SK-N-SH treated with all-trans-retinoic acid at 6 μM for 48 hours (cell line): ENCODE results near the gene AHRR.

ENCODE experiments used
- ATAC-seq: fragments of 200-7000 bp; cut with Tn5 transposase; 3 replicates; pipeline ENCODE4 v1.9.1; 2020; ENCODE audit warnings: mild to moderate bottlenecking, moderate library complexity
- ARNTL ChIP-seq: fragments of 450-650 bp; formaldehyde crosslinking; IDR thresholded peaks from 2 replicates; pipeline ENCODE4 v1.5.0; 2020; ENCODE audit warnings: low read depth, mild to moderate bottlenecking, moderate library complexity, borderline replicate concordance
- BACH2 ChIP-seq: fragments of 250-450 bp; sonication (Bioruptor Pico); IDR thresholded peaks from 2 replicates; pipeline ENCODE4 v1.9.0; 2021; ENCODE audit warnings: mild to moderate bottlenecking, borderline replicate concordance
- CREB5 ChIP-seq: fragments of 250-450 bp; sonication (Bioruptor Pico); IDR thresholded peaks from 2 replicates; pipeline ENCODE4 v1.5.1; 2020; ENCODE audit warnings: low read depth, mild to moderate bottlenecking, moderate library complexity
- CSDC2 ChIP-seq: fragments of 250-450 bp; sonication (Bioruptor Pico); IDR thresholded peaks from 2 replicates; pipeline ENCODE4 v1.5.0; 2020; ENCODE audit warnings: mild to moderate bottlenecking, moderate library complexity
- CSRNP3 ChIP-seq: fragments of 250-450 bp; sonication (Bioruptor Pico); IDR thresholded peaks from 2 replicates; pipeline ENCODE4 v1.5.1; 2021; ENCODE audit warnings: mild to moderate bottlenecking, moderate library complexity
- ESRRG ChIP-seq: fragments of 250-450 bp; sonication (Bioruptor Pico); IDR thresholded peaks from 2 replicates; pipeline ENCODE4 v1.6.1; 2021; ENCODE audit warnings: mild to moderate bottlenecking
- GLIS3 ChIP-seq: fragments of 250-450 bp; sonication (Bioruptor Pico); IDR thresholded peaks from 2 replicates; pipeline ENCODE4 v1.5.0; 2020; ENCODE audit warnings: mild to moderate bottlenecking, moderate library complexity
- ISL1 ChIP-seq: fragments of 250-450 bp; sonication (Bioruptor Pico); IDR thresholded peaks from 2 replicates; pipeline ENCODE4 v2.1.2; 2022; ENCODE audit warnings: mild to moderate bottlenecking, moderate library complexity
- POU6F1 ChIP-seq: fragments of 250-450 bp; sonication (Bioruptor Pico); IDR thresholded peaks from 2 replicates; pipeline ENCODE4 v1.8.0; 2021; ENCODE audit warnings: low read depth, mild to moderate bottlenecking, moderate library complexity, borderline replicate concordance
- PPARA ChIP-seq: fragments of 250-450 bp; sonication (Bioruptor Pico); IDR thresholded peaks from 2 replicates; pipeline ENCODE4 v1.5.0; 2020; ENCODE audit warnings: mild to moderate bottlenecking, borderline replicate concordance
- RARB ChIP-seq: fragments of 250-450 bp; sonication (Bioruptor Pico); IDR thresholded peaks from 2 replicates; pipeline ENCODE4 v1.8.0; 2021; ENCODE audit warnings: mild to moderate bottlenecking, moderate library complexity
- SNAI2 ChIP-seq: fragments of 250-450 bp; sonication (Bioruptor Pico); IDR thresholded peaks from 2 replicates; pipeline ENCODE4 v1.5.0; 2020; ENCODE audit warnings: mild to moderate bottlenecking, moderate library complexity
- TCF4 ChIP-seq: fragments of 250-450 bp; sonication (Bioruptor Pico); IDR thresholded peaks from 2 replicates; pipeline ENCODE4 v1.8.0; 2021; ENCODE audit warnings: mild to moderate bottlenecking, moderate library complexity, borderline replicate concordance
- TOX ChIP-seq: fragments of 250-450 bp; sonication (Bioruptor Pico); IDR thresholded peaks from 2 replicates; pipeline ENCODE4 v1.8.0; 2021; ENCODE audit warnings: mild to moderate bottlenecking, moderate library complexity, borderline replicate concordance
- TSHZ2 ChIP-seq: fragments of 250-450 bp; sonication (Bioruptor Pico); IDR thresholded peaks from 2 replicates; pipeline ENCODE4 v1.5.0; 2020; ENCODE audit warnings: mild to moderate bottlenecking, moderate library complexity
- ZC3H10 ChIP-seq: fragments of 250-450 bp; sonication (Bioruptor Pico); IDR thresholded peaks from 2 replicates; pipeline ENCODE4 v1.5.1; 2021; ENCODE audit warnings: mild to moderate bottlenecking, moderate library complexity
- ZFP3 ChIP-seq: fragments of 250-450 bp; sonication (Bioruptor Pico); IDR thresholded peaks from 2 replicates; pipeline ENCODE4 v1.5.0; 2020; ENCODE audit warnings: mild to moderate bottlenecking, moderate library complexity
- ZFP30 ChIP-seq: fragments of 450-650 bp; formaldehyde crosslinking; IDR thresholded peaks from 2 replicates; pipeline ENCODE4 v1.5.0; 2022; ENCODE audit warnings: mild to moderate bottlenecking, moderate library complexity
- ZNF565 ChIP-seq: fragments of 450-650 bp; formaldehyde crosslinking; conservative IDR thresholded peaks from 2 replicates; pipeline ENCODE4 v1.5.0; 2020; ENCODE audit warnings: low read depth, mild to moderate bottlenecking, moderate library complexity
- ZNF70 ChIP-seq: fragments of 450-650 bp; formaldehyde crosslinking; IDR thresholded peaks from 2 replicates; pipeline ENCODE4 v1.5.0; 2020; ENCODE audit warnings: mild to moderate bottlenecking, moderate library complexity
- ZNF8 ChIP-seq: fragments of 450-650 bp; formaldehyde crosslinking; IDR thresholded peaks from 2 replicates; pipeline ENCODE4 v1.5.0; 2020; ENCODE audit warnings: mild to moderate bottlenecking, moderate library complexity

The AHRR gene

DNA sequence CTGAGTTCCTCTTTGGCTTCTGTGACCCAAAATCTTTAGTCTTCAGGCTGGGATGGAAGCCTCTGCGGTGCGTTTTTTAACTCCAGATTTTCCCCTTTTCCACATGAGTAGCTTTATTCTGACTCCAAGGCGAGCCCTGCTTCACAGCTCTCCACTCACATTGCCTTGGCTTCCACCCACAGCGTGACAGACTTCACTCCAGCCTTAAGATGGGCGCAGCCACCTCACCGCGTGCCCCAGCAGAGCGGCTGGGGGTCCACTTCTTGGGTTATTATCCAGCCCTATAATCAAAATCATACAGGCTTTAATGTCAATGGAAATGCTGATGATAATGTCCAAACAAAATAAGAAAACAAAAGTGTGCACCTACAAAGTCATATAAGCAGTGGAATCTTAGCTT is 122.7 kb downstream of the AHRR start:
- ATAC-seq = no peak
- TF ChIP-seq TSHZ2 (CRISPR knock-in tag) = no peak
- TF ChIP-seq ESRRG (CRISPR knock-in tag) = no peak
- no peak for TF ChIP-seq PPARA (CRISPR knock-in tag)
- no peak for TF ChIP-seq ZNF70 (CRISPR knock-in tag)
- no peak for TF ChIP-seq CREB5 (CRISPR knock-in tag)
- no peak for TF ChIP-seq ZFP3 (CRISPR knock-in tag)
- TF ChIP-seq ARNTL (CRISPR knock-in tag) = no peak
- no peak for TF ChIP-seq POU6F1 (CRISPR knock-in tag)
- no peak for TF ChIP-seq GLIS3 (CRISPR knock-in tag)
- no peak for TF ChIP-seq RARB (CRISPR knock-in tag)
- TF ChIP-seq BACH2 (CRISPR knock-in tag) = no peak
- no peak for TF ChIP-seq ZC3H10 (CRISPR knock-in tag)
- TF ChIP-seq ZNF8 = no peak
- no peak for TF ChIP-seq CSRNP3 (CRISPR knock-in tag)
- TF ChIP-seq TOX (CRISPR knock-in tag) = no peak
- no peak for TF ChIP-seq CSDC2
- no peak for TF ChIP-seq TCF4 (CRISPR knock-in tag)

GRCh38 chr5:445591-445990 is 124.1 kb downstream of the AHRR start:
- ATAC-seq = no peak

GRCh38 chr5:446066-446882 is 124.8 kb downstream of the AHRR start:
- no peak for ATAC-seq
- TF ChIP-seq SNAI2 (CRISPR knock-in tag) (no peak), CREB5 (CRISPR knock-in tag) (no peak), ZNF8 (no peak), RARB (CRISPR knock-in tag) (no peak), POU6F1 (CRISPR knock-in tag) (no peak), ISL1 (CRISPR knock-in tag) (no peak), ZC3H10 (CRISPR knock-in tag) (no peak), ARNTL (CRISPR knock-in tag) (no peak), ESRRG (CRISPR knock-in tag) (no peak), ZFP30 (CRISPR knock-in tag) (no peak), PPARA (CRISPR knock-in tag) (no peak), CSRNP3 (CRISPR knock-in tag) (no peak)

More at GRCh38 chr5:445591-445990, 124.1 kb downstream of the AHRR start:
- TF ChIP-seq GLIS3 (CRISPR knock-in tag) = no peak
- no peak for TF ChIP-seq ZC3H10 (CRISPR knock-in tag)
- no peak for TF ChIP-seq ZNF565
- no peak for TF ChIP-seq CSRNP3 (CRISPR knock-in tag)
- TF ChIP-seq, all 23 proteins: peak for 0
